Lung (tissue), 12 donors: Measurements from ENCODE around the gene ELF5. TPM values are rescaled to one million over a fixed set of nuclear protein-coding genes. Genes with fewer than 3 reads are reported as not detected.

Source experiments
- ATAC-seq: fragments of 200-7000 bp; cut with Tn5 transposase; one replicate; pipeline ENCODE4 v1.9.1; 2020; ENCODE audit warnings: moderate number of reproducible peaks; ENCODE audit not compliant: insufficient read depth, low FRiP score
- DNase-seq, 3 donors: peaks; one replicate each; pipeline ENCODE4 v3.0.0-alpha.2; 2013 to 2017
- H3K27ac ChIP-seq, 2 donors: one replicate each; pipeline ENCODE4 v1.5.1; 2013; ENCODE audit warnings: mild to moderate bottlenecking in 2 of 2, moderate library complexity in 2 of 2, control low read depth in 1 of 2, inconsistent platforms in 1 of 2, low read depth in 1 of 2, low read length in 1 of 2
- H3K27me3 ChIP-seq, 3 donors: one replicate each; pipeline ENCODE4 v1.5.1; 2013; ENCODE audit warnings: low read length in 2 of 3; ENCODE audit not compliant: control insufficient read depth in 3 of 3, insufficient read depth in 3 of 3
- H3K36me3 ChIP-seq, 4 donors: one replicate each; pipeline ENCODE4 v1.5.1; 2013; ENCODE audit warnings: low read length in 4 of 4, mild to moderate bottlenecking in 1 of 4, moderate library complexity in 1 of 4; ENCODE audit not compliant: control insufficient read depth in 4 of 4, insufficient read depth in 4 of 4
- H3K4me1 ChIP-seq, 5 donors: one replicate each; pipeline ENCODE4 v1.5.1; 2013; ENCODE audit warnings: low read length in 5 of 5, mild to moderate bottlenecking in 2 of 5, moderate library complexity in 1 of 5; ENCODE audit not compliant: control insufficient read depth in 5 of 5, insufficient read depth in 5 of 5
- H3K4me3 ChIP-seq: one replicate; pipeline ENCODE4 v1.5.1; 2013; ENCODE audit warnings: mild to moderate bottlenecking, control low read depth, moderate library complexity
- H3K9ac ChIP-seq, 2 donors: one replicate each; pipeline ENCODE4 v1.5.1; 2013; ENCODE audit warnings: low read length in 2 of 2, control low read depth in 1 of 2; ENCODE audit not compliant: insufficient read depth in 1 of 2
- H3K9me3 ChIP-seq, 4 donors: one replicate each; pipeline ENCODE4 v1.5.1; 2013; ENCODE audit warnings: low read length in 3 of 4, mild to moderate bottlenecking in 1 of 4, moderate library complexity in 1 of 4; ENCODE audit not compliant: control insufficient read depth in 4 of 4, insufficient read depth in 3 of 4
- WGBS, 2 donors: extraction: QIAGEN DNeasy Blood & Tissue Kit; methylation state at CpG; one replicate each; pipeline ENCODE4 v1.1.7; 2013; 5-methylcytosine and 5-hydroxymethylcytosine counted together
- polyA plus RNA-seq, 2 donors: library from polyadenylated mRNA; stranded (reverse); fragments of 200-250 nt; gene quantifications; one replicate each; pipeline ENCODE4 v1.2.1, GENCODE V29; 2013
- total RNA-seq, 2 donors: library from RNA; depleted of rRNA in 1 of 2; stranded (reverse); fragments of >200 nt in 1 of 2; gene quantifications; one replicate each; pipeline ENCODE4 v1.2.1, GENCODE V29; 2014 to 2021
- TF ChIP-seq, protein P1 (sequence below): IDR thresholded peaks from 2 replicates; pipeline ENCODE4 v1.5.1; 2012; ENCODE audit warnings: mild to moderate bottlenecking; ENCODE audit errors: control extremely low read depth, extremely low read depth
- donor health status: control.
- donor health status: control.
- donor health status: Bipolar disorder and iron deficiency.
- donor health status: healthy.
- donor health status: DM: yes; HTN: yes; CAD: no.

Gene ELF5
- total and polyA plus RNA-seq, 4 donors: 1.4 to 24.6 (median 7.2) TPM

DNA sequence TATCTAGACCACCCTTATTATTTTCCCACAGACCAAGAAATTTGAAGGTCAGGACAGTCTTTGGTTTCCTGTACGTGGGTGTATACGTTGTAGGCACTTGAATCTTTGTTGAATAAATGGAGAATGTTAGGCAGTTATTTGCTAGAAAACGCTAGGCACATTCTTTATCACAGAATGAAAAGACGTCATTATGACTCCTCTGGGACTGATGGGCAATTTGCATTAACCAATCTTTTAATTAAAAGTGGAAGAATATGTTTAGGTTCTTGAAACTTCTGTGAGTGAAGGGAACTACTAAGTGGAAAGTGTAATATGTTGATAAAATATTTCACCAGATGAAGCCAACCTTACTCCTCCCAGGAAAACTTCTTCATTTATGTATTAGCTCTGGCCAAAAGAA is 69.2 kb downstream of the ELF5 start:
- Histone ChIP-seq H3K27ac (no peak overlapping the region), H3K9me3 (peaks cover 0 to 2% (median 1%) of the 10 kb centered on the region in 4 donors), H3K36me3 (peaks cover 0 to 11% (median 3%) of the 10 kb centered on the region in 4 donors), H3K4me1 (peaks cover 8 to 41% (median 10%) of the 10 kb centered on the region in 5 donors), H3K27me3 (no peaks in the 10 kb centered on the region), H3K4me3 (no peak overlapping the region), H3K9ac (no peak overlapping the region)
- ATAC-seq (no peak), DNase-seq (no peak)
- TF ChIP-seq, protein P1, sequence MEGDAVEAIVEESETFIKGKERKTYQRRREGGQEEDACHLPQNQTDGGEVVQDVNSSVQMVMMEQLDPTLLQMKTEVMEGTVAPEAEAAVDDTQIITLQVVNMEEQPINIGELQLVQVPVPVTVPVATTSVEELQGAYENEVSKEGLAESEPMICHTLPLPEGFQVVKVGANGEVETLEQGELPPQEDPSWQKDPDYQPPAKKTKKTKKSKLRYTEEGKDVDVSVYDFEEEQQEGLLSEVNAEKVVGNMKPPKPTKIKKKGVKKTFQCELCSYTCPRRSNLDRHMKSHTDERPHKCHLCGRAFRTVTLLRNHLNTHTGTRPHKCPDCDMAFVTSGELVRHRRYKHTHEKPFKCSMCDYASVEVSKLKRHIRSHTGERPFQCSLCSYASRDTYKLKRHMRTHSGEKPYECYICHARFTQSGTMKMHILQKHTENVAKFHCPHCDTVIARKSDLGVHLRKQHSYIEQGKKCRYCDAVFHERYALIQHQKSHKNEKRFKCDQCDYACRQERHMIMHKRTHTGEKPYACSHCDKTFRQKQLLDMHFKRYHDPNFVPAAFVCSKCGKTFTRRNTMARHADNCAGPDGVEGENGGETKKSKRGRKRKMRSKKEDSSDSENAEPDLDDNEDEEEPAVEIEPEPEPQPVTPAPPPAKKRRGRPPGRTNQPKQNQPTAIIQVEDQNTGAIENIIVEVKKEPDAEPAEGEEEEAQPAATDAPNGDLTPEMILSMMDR: no peak
- 40 to 66% methylated on average over 4 of the region's 4 CpGs for WGBS, 2 donors

DNA sequence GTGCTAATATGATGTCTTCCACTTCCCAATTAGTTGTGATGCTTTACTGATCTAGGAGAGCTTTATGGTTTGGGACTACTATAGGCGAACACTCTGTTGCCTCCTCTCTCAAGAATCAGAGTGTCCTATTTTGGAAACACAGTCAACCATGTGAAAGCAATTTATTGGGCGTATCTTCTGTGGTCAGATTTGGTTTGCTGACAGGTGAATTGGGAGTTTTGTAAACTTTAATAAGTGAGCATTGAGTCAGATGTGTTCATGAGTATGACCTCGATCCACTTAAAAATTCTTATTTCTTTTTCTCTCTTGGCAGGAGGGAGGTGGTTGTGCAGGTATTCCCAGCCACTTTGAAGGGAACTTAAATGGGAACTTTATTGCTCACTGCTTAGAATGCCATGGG is 70.5 kb downstream of the ELF5 start:
- Histone ChIP-seq H3K4me3 (no peak overlapping the region), H3K27me3 (no peaks in the 10 kb centered on the region), H3K36me3 (peaks cover 0 to 11% (median 3%) of the 10 kb centered on the region in 4 donors), H3K27ac (no peak overlapping the region), H3K9ac (no peak overlapping the region), H3K9me3 (peaks cover 0 to 2% (median 1%) of the 10 kb centered on the region in 4 donors), H3K4me1 (peaks cover 7 to 39% (median 10%) of the 10 kb centered on the region in 5 donors)
- ATAC-seq: no peak
- TF ChIP-seq, protein P1: no peak
- 67 to 68% methylated on average over 3 of the region's 3 CpGs for WGBS, 2 donors
- DNase-seq: no peak

DNA sequence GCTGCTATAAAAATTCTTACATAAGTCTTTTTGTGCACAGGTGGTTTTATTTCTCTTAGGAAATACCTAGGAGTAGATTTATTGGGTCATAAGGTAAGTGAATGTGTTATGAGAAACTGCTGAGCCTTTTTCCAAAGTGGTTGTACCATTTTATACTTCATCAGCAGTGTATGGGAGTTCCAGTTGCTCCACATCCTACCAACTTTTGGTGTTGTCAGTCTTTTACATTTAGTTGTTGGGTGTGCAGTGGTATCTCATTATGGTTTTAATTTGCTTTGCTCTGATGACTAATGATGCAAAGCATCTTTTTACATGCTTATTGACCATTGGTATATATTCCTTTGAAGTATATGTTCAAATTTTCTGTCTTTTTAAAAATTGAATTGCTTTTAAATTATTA is 71.8 kb downstream of the ELF5 start:
- no peak for DNase-seq
- peaks cover 6 to 27% (median 10%) of the 10 kb centered on the region in 5 donors for H3K4me1 ChIP-seq
- H3K27ac ChIP-seq: no peak overlapping the region
- H3K9me3 ChIP-seq: peaks cover 0 to 2% (median 1%) of the 10 kb centered on the region in 4 donors
- no peak for ATAC-seq
- peaks cover 0 to 8% (median 3%) of the 10 kb centered on the region in 4 donors for H3K36me3 ChIP-seq
- no peak overlapping the region for H3K4me3 ChIP-seq
- TF ChIP-seq, protein P1: no peak
- H3K9ac ChIP-seq: no peak overlapping the region
- H3K27me3 ChIP-seq: no peaks in the 10 kb centered on the region
